K562 (cell line): Measurements from ENCODE around the gene TRIM27. TPM values are rescaled to one million over a fixed set of nuclear protein-coding genes. Genes with fewer than 3 reads are reported as not detected.

ENCODE experiments used
- BDP1 ChIP-seq: IDR thresholded peaks from 3 replicates; pipeline ENCODE4 v1.6.1; 2011; ENCODE audit not compliant: insufficient read length, insufficient read depth
- DLX4 ChIP-seq: fragments of 250-450 bp; sonication (Bioruptor Pico); IDR thresholded peaks from 2 replicates; pipeline ENCODE4 v1.6.1; 2021; ENCODE audit warnings: mild to moderate bottlenecking
- DNMT1 ChIP-seq: fragments of 450-650 bp; IDR thresholded peaks from 2 replicates; pipeline ENCODE4 v1.6.1; 2016; ENCODE audit warnings: antibody characterized with exemption, mild to moderate bottlenecking
- E2F1 ChIP-seq: sonication (generic); formaldehyde crosslinking; IDR thresholded peaks from 2 replicates; pipeline ENCODE4 v1.8.1; 2023; ENCODE audit warnings: mild to moderate bottlenecking, missing genetic modification reagents, moderate library complexity
- ETV1 ChIP-seq: fragments of 450-650 bp; conservative IDR thresholded peaks from 2 replicates; pipeline ENCODE4 v1.6.1; 2016; ENCODE audit warnings: missing genetic modification characterization, control low read depth, low read depth, missing compliant biosample characterization
- EZH2 ChIP-seq: IDR thresholded peaks from 2 replicates; pipeline ENCODE4 v1.6.1; 2012; ENCODE audit warnings: low read depth, mild to moderate bottlenecking, inconsistent platforms, low read length, borderline replicate concordance
- POLR3G ChIP-seq: IDR thresholded peaks from 2 replicates; pipeline ENCODE4 v1.6.1; 2011; ENCODE audit not compliant: insufficient read length, insufficient replicate concordance; ENCODE audit errors: extremely low read depth
- REST ChIP-seq, 2 experiments: fragments of 450-650 bp; formaldehyde crosslinking in 1 of 2; IDR thresholded peaks; 2 replicates each; pipeline versions ENCODE4 v1.4.0 to v1.6.1; 2014 to 2020; ENCODE audit warnings: mild to moderate bottlenecking in 2 of 2, borderline replicate concordance in 1 of 2, low read depth in 1 of 2
- SETDB1 ChIP-seq: IDR thresholded peaks from one replicate; pipeline ENCODE4 v1.6.1; 2012; ENCODE audit warnings: low read length, control low read depth, inconsistent platforms
- TEAD2 ChIP-seq: fragments of 450-650 bp; IDR thresholded peaks from 2 replicates; pipeline ENCODE4 v1.6.1; 2016; ENCODE audit warnings: missing genetic modification characterization, control low read depth, missing compliant biosample characterization
- TGIF2 ChIP-seq: sonication (generic); formaldehyde crosslinking; IDR thresholded peaks from 2 replicates; pipeline ENCODE4 v1.8.1; 2022; ENCODE audit warnings: mild to moderate bottlenecking, missing genetic modification reagents, moderate library complexity
- TRIM25 ChIP-seq: fragments of 450-650 bp; IDR thresholded peaks from 2 replicates; pipeline ENCODE4 v1.7.0; 2016; ENCODE audit warnings: borderline replicate concordance
- TRIM28 ChIP-seq: fragments of 450-650 bp; IDR thresholded peaks from 2 replicates; pipeline ENCODE4 v1.6.1; 2017
- ZNF511 ChIP-seq: sonication (generic); formaldehyde crosslinking; IDR thresholded peaks from 2 replicates; pipeline ENCODE4 v1.8.0; 2022; ENCODE audit warnings: mild to moderate bottlenecking, missing genetic modification reagents
- ZNF830 ChIP-seq: fragments of 250-450 bp; sonication (Bioruptor Pico); IDR thresholded peaks from 2 replicates; pipeline ENCODE4 v1.5.0; 2021; ENCODE audit warnings: mild to moderate bottlenecking
- polyA plus RNA-seq, 8 experiments: library from polyadenylated mRNA; depleted of rRNA in 4 of 8; stranded (reverse) in 5 of 8; unstranded in 3 of 8; fragments of >200 nt; fragmentation: Nextera tagmentation in 2 of 8; fragmentation: Illumina TruSeq in 1 of 8; extraction: Ambion mirVana in 2 of 8; extraction: Trizol in 1 of 8; gene quantifications; 2 replicates each; pipeline versions ENCODE4 v1.2.1 to v1.2.3, GENCODE V29; 2011 to 2014; ENCODE audit warnings: inconsistent platforms in 1 of 8, missing spikeins in 1 of 8
- total RNA-seq, 7 experiments: library from RNA; depleted of rRNA in 6 of 7; stranded (reverse); fragments of >200 nt in 6 of 7; fragmentation: Illumina TruSeq in 2 of 7; extraction: Trizol in 2 of 7; gene quantifications; 2 replicates each; pipeline versions ENCODE4 v1.2.1 to v1.2.3, GENCODE V29; 2011 to 2021; ENCODE audit warnings: low replicate concordance in 1 of 7

The TRIM27 gene
- total and polyA plus RNA-seq, 9 of the 15 experiments (the other 6 are each of a cell fraction or from before 2014, with no cell fraction given), result 37.7 to 235 (median 122) TPM

- TF ChIP-seq ETV1 (tag) (peak; percentile 48; the same call in 1 of the 2 replicates), TRIM25 (no peak), TRIM28 (peak; percentile 99), TEAD2 (no peak), POLR3G (peak; percentile 91), BDP1 (peak; percentile 90), DLX4 (no peak), TGIF2 (CRISPR knock-in tag) (no peak), E2F1 (CRISPR knock-in tag) (peak; percentile 90), EZH2 (no peak), ZNF830 (no peak), ZNF511 (CRISPR knock-in tag) (no peak), SETDB1 (no peak), REST (IDR thresholded peaks at IDR 0.05; ENCODE audit: borderline replicate concordance) (0 out of 2 replicates have a peak, but pooled peaks have one; percentile 14), REST (CRISPR knock-in tag; IDR thresholded peaks at IDR 0.05; ENCODE audit: low read depth) (no peak), DNMT1 (no peak)
Measured at GRCh38 chr6:28880894-28881780, 42.6 kb downstream of the TRIM27 start (continued).
